Peyer's patch (tissue), 4 donors: ENCODE results near the gene LMF1.

Source experiments
- POLR2A ChIP-seq, 2 donors: fragments of 450-650 bp; IDR thresholded peaks; one replicate each; pipeline ENCODE4 v1.5.1; 2017; ENCODE audit warnings: antibody characterized with exemption in 2 of 2, mild to moderate bottlenecking in 2 of 2, moderate library complexity in 2 of 2
- TF ChIP-seq, protein P1 (sequence below), 6 experiments: fragments of 450-650 bp in 4 of 6; fragments of 200-600 bp in 2 of 6; sonication (generic) in 1 of 6; IDR thresholded peaks; one replicate each; pipeline ENCODE4 v1.5.1; 2017 to 2019; ENCODE audit warnings: antibody characterized with exemption in 6 of 6, mild to moderate bottlenecking in 3 of 6, moderate library complexity in 1 of 6

DNA sequence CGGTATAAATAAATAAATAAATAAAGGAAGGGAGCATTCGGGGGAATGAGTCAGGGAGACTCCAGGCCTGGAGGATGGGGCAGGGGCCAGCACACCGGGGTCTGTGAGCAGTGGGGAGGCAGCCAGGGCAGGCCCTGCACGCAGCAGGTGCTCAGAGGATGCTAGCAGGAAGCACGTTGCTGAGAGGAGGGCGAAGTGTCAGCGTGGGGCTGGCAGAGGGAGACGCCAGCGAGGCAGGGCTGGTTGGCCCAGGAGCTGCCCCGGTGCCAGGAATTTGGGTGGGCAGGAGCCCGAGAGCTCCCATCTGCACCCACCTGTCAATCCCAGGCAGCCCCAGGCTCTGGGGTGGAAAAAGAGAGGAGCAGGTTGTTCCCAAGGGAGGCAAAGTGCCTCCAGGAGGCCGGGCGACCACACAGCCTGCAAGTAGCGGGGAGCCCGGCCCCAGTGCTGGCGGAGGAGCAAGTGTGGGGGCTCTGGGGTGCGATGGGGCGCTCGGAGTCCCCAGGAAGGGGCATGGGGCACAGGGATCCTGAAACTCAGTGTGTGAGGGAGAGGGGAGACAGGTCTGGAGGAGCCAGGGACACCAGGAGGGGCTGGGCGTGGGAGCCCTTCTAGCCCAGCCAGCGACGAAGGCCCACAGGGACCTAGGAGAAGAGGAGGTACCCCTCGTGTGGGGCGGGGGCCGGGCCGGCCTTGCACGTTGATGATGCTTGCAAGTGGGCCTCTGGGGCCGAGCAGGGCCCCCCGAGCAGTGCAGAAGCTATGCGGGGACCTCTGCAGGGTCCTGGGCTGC lies 38.8 kb upstream of the LMF1 start:
- TF ChIP-seq, protein P1, sequence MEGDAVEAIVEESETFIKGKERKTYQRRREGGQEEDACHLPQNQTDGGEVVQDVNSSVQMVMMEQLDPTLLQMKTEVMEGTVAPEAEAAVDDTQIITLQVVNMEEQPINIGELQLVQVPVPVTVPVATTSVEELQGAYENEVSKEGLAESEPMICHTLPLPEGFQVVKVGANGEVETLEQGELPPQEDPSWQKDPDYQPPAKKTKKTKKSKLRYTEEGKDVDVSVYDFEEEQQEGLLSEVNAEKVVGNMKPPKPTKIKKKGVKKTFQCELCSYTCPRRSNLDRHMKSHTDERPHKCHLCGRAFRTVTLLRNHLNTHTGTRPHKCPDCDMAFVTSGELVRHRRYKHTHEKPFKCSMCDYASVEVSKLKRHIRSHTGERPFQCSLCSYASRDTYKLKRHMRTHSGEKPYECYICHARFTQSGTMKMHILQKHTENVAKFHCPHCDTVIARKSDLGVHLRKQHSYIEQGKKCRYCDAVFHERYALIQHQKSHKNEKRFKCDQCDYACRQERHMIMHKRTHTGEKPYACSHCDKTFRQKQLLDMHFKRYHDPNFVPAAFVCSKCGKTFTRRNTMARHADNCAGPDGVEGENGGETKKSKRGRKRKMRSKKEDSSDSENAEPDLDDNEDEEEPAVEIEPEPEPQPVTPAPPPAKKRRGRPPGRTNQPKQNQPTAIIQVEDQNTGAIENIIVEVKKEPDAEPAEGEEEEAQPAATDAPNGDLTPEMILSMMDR (IDR thresholded peaks at IDR 0.05) = no peak
- TF ChIP-seq POLR2A (IDR thresholded peaks at IDR 0.05) = no peak
